Measurements from ENCODE around the gene CACNA2D4.

CACNA2D4 gene

GRCh38 chr12:1800401-1801302, 117.8 kb downstream of the CACNA2D4 start:
- no peak for DNase-seq (ENCODE audit: low read depth in 2 of 2)

GRCh38 chr12:1799882-1800400, 118.5 kb downstream of the CACNA2D4 start:
- no peak for DNase-seq (ENCODE audit: low read depth in 2 of 2)

- DNase-seq (ENCODE audit: low read depth in 2 of 2): no peak
Measured at GRCh38 chr12:1799051-1799881, 119.2 kb downstream of the CACNA2D4 start.

GRCh38 chr12:1798641-1799020, 119.8 kb downstream of the CACNA2D4 start:
- DNase-seq (ENCODE audit: low read depth in 2 of 2): no peak

- DNase-seq (ENCODE audit: low read depth in 2 of 2): no peak
Measured at GRCh38 chr12:1797991-1798640, 120.3 kb downstream of the CACNA2D4 start.

GRCh38 chr12:1797011-1797901, 121.2 kb downstream of the CACNA2D4 start:
- DNase-seq (ENCODE audit: low read depth in 2 of 2): peak in 1 of 2 donors; percentile 30

- no peak for DNase-seq (ENCODE audit: low read depth in 2 of 2)
Measured at GRCh38 chr12:1796515-1797010, 121.9 kb downstream of the CACNA2D4 start.

GRCh38 chr12:1795785-1796514, 122.5 kb downstream of the CACNA2D4 start:
- DNase-seq (ENCODE audit: low read depth in 2 of 2): peak; percentile 84 to 88

- DNase-seq (ENCODE audit: low read depth in 2 of 2): no peak
Measured at GRCh38 chr12:1795221-1795784, 123.1 kb downstream of the CACNA2D4 start.

- no peak for DNase-seq (ENCODE audit: low read depth in 2 of 2)
Measured at GRCh38 chr12:1794440-1795090, 123.9 kb downstream of the CACNA2D4 start.

- DNase-seq (ENCODE audit: low read depth in 2 of 2): no peak
Measured at GRCh38 chr12:1793426-1794210, 124.8 kb downstream of the CACNA2D4 start.

GRCh38 chr12:1792406-1792805, 126.0 kb downstream of the CACNA2D4 start:
- no peak for DNase-seq (ENCODE audit: low read depth in 2 of 2)

- peak in 1 of 2 donors; percentile 49 for DNase-seq (ENCODE audit: low read depth in 2 of 2)
Measured at GRCh38 chr12:1791104-1791841, 127.2 kb downstream of the CACNA2D4 start.

- no peak for DNase-seq (ENCODE audit: low read depth in 2 of 2)
Measured at GRCh38 chr12:1790444-1790843, 128.0 kb downstream of the CACNA2D4 start.

GRCh38 chr12:1787714-1788113, 130.7 kb downstream of the CACNA2D4 start:
- DNase-seq (ENCODE audit: low read depth in 2 of 2): no peak

GRCh38 chr12:1782215-1782614, 136.2 kb downstream of the CACNA2D4 start:
- DNase-seq (ENCODE audit: low read depth in 2 of 2): no peak

GRCh38 chr12:1781772-1782171, 136.7 kb downstream of the CACNA2D4 start:
- no peak for DNase-seq (ENCODE audit: low read depth in 2 of 2)

- no peak for DNase-seq (ENCODE audit: low read depth in 2 of 2)
Measured at GRCh38 chr12:1779783-1780182, 138.7 kb downstream of the CACNA2D4 start.
